Fibroblast of pulmonary artery (primary cell): ENCODE results near the gene ATAD2B.

ENCODE experiments used
- DNase-seq: peaks from one replicate; pipeline ENCODE4 v3.0.0-alpha.2; 2010; ENCODE audit warnings: low read depth
- H3K4me3 ChIP-seq: replicated peaks from 2 replicates; pipeline ENCODE4 v1.5.1; 2011; ENCODE audit warnings: low read depth, mild to moderate bottlenecking, control low read depth, low read length, moderate library complexity
- TF ChIP-seq, protein P1 (sequence below): IDR thresholded peaks from 2 replicates; pipeline ENCODE4 v1.5.1; 2011; ENCODE audit warnings: mild to moderate bottlenecking, control low read depth, low read length, inconsistent platforms; ENCODE audit errors: missing control alignments

ATAD2B gene

DNA sequence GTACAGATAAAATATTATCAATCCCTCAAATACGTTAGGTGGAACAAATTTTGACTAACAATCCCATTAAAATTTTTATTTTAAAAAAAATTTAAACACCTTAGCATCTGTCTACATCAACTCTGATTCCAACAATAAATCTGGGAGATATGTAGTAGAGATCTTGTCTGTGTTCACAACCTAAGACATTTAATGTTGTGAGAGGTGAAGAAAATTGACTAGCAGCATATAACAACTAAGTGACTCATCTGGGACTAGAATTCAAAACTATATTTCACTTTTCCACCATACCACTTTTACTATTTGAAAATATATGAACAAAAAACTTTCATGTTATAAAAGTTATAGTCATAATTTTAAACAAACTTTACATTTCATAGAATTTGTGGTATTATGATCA is 97.9 kb downstream of the ATAD2B start:
- TF ChIP-seq, protein P1, sequence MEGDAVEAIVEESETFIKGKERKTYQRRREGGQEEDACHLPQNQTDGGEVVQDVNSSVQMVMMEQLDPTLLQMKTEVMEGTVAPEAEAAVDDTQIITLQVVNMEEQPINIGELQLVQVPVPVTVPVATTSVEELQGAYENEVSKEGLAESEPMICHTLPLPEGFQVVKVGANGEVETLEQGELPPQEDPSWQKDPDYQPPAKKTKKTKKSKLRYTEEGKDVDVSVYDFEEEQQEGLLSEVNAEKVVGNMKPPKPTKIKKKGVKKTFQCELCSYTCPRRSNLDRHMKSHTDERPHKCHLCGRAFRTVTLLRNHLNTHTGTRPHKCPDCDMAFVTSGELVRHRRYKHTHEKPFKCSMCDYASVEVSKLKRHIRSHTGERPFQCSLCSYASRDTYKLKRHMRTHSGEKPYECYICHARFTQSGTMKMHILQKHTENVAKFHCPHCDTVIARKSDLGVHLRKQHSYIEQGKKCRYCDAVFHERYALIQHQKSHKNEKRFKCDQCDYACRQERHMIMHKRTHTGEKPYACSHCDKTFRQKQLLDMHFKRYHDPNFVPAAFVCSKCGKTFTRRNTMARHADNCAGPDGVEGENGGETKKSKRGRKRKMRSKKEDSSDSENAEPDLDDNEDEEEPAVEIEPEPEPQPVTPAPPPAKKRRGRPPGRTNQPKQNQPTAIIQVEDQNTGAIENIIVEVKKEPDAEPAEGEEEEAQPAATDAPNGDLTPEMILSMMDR = no peak
- no peak overlapping the region for H3K4me3 ChIP-seq
- DNase-seq = peak; percentile 17

DNA sequence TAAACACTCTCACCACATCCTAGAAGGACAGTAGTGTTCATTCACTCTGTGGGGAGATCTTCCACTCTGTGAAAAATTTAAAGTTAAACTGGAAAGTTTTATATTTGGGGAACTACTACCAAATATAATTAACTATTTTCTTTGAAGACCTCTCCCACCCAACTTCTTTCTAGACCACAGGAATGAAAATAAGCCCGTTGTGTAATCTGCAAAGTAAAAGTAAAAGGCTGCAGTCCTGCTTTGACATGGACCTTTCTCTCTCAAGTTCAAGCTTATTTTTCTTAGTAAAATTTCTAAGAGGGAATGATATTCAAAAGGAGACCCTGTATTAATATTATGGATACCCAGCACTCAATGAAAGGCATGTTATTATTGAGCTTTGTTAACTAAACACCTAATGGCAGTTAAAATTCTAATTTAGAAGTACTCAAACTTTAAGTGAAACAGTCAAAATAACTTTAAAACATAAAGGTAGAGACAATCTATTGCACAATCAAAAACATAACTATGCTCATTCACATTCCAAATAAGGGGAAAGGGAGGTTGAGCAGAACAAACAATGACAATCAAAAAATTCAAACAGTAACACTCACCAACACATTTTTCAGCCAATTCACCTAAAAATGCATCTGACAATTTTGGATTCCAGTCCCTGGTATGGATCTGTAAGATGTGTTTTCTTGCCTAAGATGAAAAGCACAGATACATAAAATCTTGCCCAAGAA is 98.5 kb downstream of the ATAD2B start:
- peak; percentile 54 for DNase-seq
- TF ChIP-seq, protein P1 = no peak
- no peak overlapping the region for H3K4me3 ChIP-seq

DNA sequence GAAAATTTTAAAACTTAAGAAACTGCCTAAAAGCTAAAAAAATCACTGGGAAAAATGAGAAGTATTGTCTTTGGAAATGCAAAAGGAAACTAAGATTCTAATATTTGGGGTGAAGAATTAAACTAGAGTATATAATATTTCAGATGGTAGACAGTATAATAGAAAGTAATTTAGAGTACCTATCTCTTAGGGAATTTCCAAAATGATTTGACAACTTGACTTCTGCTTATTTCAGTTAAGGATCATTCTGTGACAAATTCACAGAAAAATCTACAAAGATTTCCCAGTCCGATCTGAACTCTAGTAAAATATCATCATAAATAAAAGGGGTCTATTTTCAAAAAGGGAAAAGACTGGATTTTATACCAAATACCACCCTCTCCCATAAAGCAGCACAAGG is 99.6 kb downstream of the ATAD2B start:
- no peak for DNase-seq
- TF ChIP-seq, protein P1 = no peak
- no peak overlapping the region for H3K4me3 ChIP-seq

DNA sequence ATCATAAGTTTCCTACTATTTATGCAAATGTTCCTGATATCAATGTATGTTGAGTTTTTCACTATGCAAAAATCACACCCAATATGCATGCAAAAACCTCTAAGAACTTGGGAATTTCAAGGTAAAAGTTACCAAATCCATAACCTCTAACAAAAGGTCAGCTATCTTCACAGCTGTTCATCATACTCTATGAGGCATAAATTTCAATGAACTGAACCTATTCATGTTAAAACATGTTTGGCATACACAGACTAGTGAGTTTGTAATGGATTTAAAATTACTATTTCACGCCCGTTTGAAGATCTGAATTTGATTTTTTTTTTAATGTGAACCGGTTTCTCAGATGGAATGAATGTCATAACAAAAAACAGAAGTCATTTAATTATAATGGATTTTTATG is 100.2 kb downstream of the ATAD2B start:
- TF ChIP-seq, protein P1 = no peak
- no peak for DNase-seq
- no peak overlapping the region for H3K4me3 ChIP-seq

DNA sequence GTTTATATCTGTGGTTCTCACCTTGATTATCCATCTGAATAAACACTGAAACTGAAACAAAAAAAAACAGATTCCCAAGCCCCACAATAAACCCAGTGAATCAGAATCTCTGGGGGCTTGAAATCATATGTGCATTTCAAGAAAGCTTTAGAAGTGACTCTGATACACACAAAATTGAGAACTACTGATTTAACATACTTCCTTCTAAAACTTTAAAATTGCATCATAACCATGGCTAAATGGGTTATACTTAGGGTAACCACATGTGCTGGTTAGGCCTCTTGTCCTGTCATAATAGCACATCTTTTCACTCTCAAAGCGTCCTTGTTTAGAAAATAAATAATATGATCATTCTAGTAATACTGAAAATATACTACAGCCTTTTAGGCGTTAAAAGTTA is 100.9 kb downstream of the ATAD2B start:
- DNase-seq = no peak
- TF ChIP-seq, protein P1 = no peak
- no peak overlapping the region for H3K4me3 ChIP-seq

DNA sequence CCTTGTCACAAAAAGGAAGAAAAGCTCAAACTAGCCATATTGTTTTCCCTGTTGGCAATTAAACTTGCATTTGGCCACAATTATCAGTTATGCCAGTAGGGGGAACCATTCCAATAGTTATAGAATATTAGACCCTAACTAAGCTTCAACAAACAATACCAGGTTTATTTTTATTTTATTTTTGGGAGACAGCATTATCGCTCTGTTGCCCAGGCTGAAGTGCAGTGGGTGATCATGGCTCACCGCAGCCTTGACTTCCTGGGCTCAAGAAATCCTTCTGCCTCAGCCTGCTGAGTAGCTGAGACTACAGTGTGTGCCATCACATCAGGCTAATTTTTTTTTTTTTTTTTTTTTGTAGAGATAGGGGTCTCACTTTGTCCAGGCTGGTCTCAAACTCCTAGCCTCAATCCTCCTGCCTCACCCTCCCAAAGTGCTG is 102.1 kb downstream of the ATAD2B start:
- H3K4me3 ChIP-seq = no peak overlapping the region
- peak; percentile 76 for DNase-seq
- TF ChIP-seq, protein P1 = peak; percentile 73

DNA sequence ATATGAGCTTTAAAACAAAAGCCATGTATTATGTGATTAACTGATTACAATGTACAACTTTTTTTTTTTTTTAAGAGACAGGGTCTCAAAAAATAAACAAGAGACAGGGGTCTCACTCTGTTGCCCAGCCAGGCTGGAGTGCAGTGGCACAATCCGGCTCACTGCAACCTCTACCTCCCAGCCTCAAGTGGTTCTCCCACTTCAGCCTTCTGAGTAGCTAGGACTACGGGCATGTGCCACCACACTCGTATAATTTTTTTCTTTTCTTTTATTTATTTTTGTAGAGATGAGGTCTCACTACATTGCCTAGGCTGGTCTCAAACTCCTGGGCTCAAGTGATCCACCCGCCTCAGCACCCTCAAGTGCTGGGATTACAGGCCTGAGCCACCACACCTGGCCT is 103.1 kb downstream of the ATAD2B start:
- TF ChIP-seq, protein P1 = no peak
- H3K4me3 ChIP-seq = no peak overlapping the region
- no peak for DNase-seq
